Measurements from ENCODE around the gene ABCG4. TPM values are rescaled to one million over a fixed set of nuclear protein-coding genes. Genes with fewer than 3 reads are reported as not detected.

ABCG4 gene
- total and polyA plus RNA-seq, 4 donors, result 0.03 to 0.17 (median 0.05) TPM; not detected in 1

- TF ChIP-seq REST (IDR thresholded peaks at IDR 0.05) (no peak), TAF1 (conservative IDR thresholded peaks at IDR 0.05) (no peak), GABPA (IDR thresholded peaks at IDR 0.05 in 1 of 2, conservative IDR thresholded peaks at IDR 0.05 in 1 of 2) (no peak), NR2F2 (IDR thresholded peaks at IDR 0.05) (no peak), JUND (IDR thresholded peaks at IDR 0.05) (no peak), HNF4G (IDR thresholded peaks at IDR 0.05) (no peak), FOXA1 (IDR thresholded peaks at IDR 0.05) (no peak), RAD21 (IDR thresholded peaks at IDR 0.05) (no peak), FOXA2 (IDR thresholded peaks at IDR 0.05) (no peak), YY1 (IDR thresholded peaks at IDR 0.05) (no peak), RXRA (IDR thresholded peaks at IDR 0.05) (no peak), SP1 (IDR thresholded peaks at IDR 0.05) (no peak), EGR1 (IDR thresholded peaks at IDR 0.05; ENCODE audit: low read depth in 2 of 2) (no peak), MAX (IDR thresholded peaks at IDR 0.05) (no peak), ATF3 (IDR thresholded peaks at IDR 0.05) (no peak), HNF4A (conservative IDR thresholded peaks at IDR 0.05) (no peak), CTCF (IDR thresholded peaks at IDR 0.05; ENCODE audit: low read depth, low read length, missing input control) (no peak), ZBTB33 (IDR thresholded peaks at IDR 0.05) (no peak)
- Histone ChIP-seq H3K36me3 (ENCODE audit: control insufficient read depth in 4 of 4, insufficient read depth in 3 of 4, low read depth in 1 of 4, low read length in 3 of 4) (no peaks in the 10 kb centered on the region), H3K9me3 (ENCODE audit: control insufficient read depth in 4 of 4, low read length in 3 of 4) (no peaks in the 10 kb centered on the region), H3K4me1 (ENCODE audit: control insufficient read depth in 4 of 4, insufficient read depth in 4 of 4, low read length in 3 of 4) (peaks cover 1 to 12% (median 10%) of the 10 kb centered on the region in 4 donors), H3K27ac (ENCODE audit: low read depth in 1 of 2, low read length in 2 of 2) (no peak overlapping the region), H3K9ac (ENCODE audit: low read depth in 1 of 2, low read length in 2 of 2) (no peak overlapping the region), H3K4me3 (ENCODE audit: low read depth in 1 of 3, low read length in 3 of 3) (no peak overlapping the region), H3K27me3 (ENCODE audit: control insufficient read depth in 4 of 4, insufficient read depth in 4 of 4, low read length in 3 of 4) (no peaks in the 10 kb centered on the region)
- WGBS, result 91% methylated on average over 7 of the region's 7 CpGs
- DNase-seq (ENCODE audit: low spot score), result no peak
Measured at GRCh38 chr11:119202554-119202953, 53.7 kb downstream of the ABCG4 start.
